Mammary epithelial cell (primary cell): ENCODE results near the gene GDPD4.

Experiments used
- CTCF ChIP-seq, 2 donors: IDR thresholded peaks in 1 of 2; conservative IDR thresholded peaks in 1 of 2; 2 replicates each; pipeline ENCODE4 v1.5.1; 2011 to 2012; ENCODE audit warnings: inconsistent platforms in 2 of 2, low read length in 2 of 2, mild to moderate bottlenecking in 2 of 2, control low read depth in 1 of 2, low read depth in 1 of 2; ENCODE audit not compliant: insufficient read depth in 1 of 2; ENCODE audit errors: extremely low read depth in 1 of 2
- EZH2 ChIP-seq: IDR thresholded peaks from 2 replicates; pipeline ENCODE4 v1.6.1; 2012; ENCODE audit warnings: low read length, inconsistent platforms, borderline replicate concordance

DNA sequence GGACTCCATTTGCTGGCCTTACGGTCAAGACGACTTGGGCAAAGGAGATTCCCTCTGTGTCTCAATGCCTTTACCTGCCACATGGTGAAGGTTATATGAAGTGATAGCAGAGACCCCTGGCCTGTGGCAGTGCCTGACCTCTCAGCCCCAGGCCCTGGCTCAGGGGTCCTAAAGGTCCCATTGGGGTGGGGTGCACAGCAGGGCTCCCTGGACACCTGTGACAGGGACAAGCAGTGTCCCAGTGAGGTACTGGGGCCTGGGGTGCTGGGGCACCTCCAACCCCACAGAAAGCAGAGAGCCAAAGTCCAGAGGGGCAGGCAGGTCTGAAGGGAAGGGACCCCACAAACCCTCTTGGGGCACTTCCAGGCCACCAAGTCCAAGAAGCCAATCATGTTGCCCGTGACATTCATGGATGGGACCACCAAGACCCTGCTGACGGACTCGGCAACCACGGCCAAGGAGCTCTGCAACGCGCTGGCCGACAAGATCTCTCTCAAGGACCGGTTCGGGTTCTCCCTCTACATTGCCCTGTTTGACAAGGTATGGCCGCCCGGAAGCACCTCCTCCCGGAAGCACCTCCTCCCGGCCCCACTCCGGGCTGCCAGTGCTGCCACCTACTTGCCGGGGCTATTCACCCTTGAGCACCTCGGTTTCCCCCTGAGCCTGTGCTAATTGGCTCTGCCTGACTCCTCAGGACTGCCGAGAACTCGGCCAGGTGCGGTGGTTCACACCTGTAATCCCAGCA lies 111.0 kb downstream of the GDPD4 start:
- TF ChIP-seq EZH2, result no peak
- no peak for TF ChIP-seq CTCF (conservative IDR thresholded peaks at IDR 0.05 in 1 of 2, IDR thresholded peaks at IDR 0.05 in 1 of 2; ENCODE audit: extremely low read depth in 1 of 2, insufficient read depth in 1 of 2, low read depth in 1 of 2, low read length in 2 of 2)
